HEK293 (cell line): ENCODE results near the gene CNPY2.

Experiments
- CTCF ChIA-PET: fragments of 350-600 bp; formaldehyde crosslinking; extraction: SDS; loops from one replicate; lab custom pipeline; 2021; ENCODE audit warnings: antibody characterized with exemption; lab: Yijun Ruan, JAX
- POLR2A ChIA-PET: fragments of 300-600 bp; formaldehyde crosslinking; extraction: SDS; loops from one replicate; lab custom pipeline; 2020; ENCODE audit warnings: antibody characterized with exemption, inconsistent platforms; lab: Yijun Ruan, JAX
- H3K27ac ChIP-seq: fragments of 200-500 bp; sonication (Bioruptor generic); 2 replicates; pipeline ENCODE4 v1.5.1; 2014; ENCODE audit warnings: low read depth, low read length, control low read depth, inconsistent platforms; ENCODE audit errors: extremely low read depth
- H3K36me3 ChIP-seq, 2 experiments: fragments of 200-500 bp in 1 of 2; sonication (Bioruptor generic) in 1 of 2; 1 replicate in 1 of 2; 2 replicates in 1 of 2; pipeline ENCODE4 v1.5.1; 2014 to 2017; ENCODE audit warnings: inconsistent platforms in 2 of 2, low read length in 2 of 2; ENCODE audit not compliant: control insufficient read depth in 2 of 2, insufficient read depth in 1 of 2
- H3K4me1 ChIP-seq: fragments of 200-500 bp; sonication (Bioruptor generic); 2 replicates; pipeline ENCODE4 v1.5.1; 2014; ENCODE audit warnings: mild to moderate bottlenecking, low read length, inconsistent platforms; ENCODE audit not compliant: control insufficient read depth, insufficient read depth
- H3K4me3 ChIP-seq: 2 replicates; pipeline ENCODE4 v1.5.1; 2011; ENCODE audit warnings: low read depth, mild to moderate bottlenecking, control low read depth, low read length, moderate library complexity
- H3K9me3 ChIP-seq: fragments of 200-500 bp; sonication (Bioruptor generic); 2 replicates; pipeline ENCODE4 v1.5.1; 2014; ENCODE audit warnings: low read depth, low read length, inconsistent platforms; ENCODE audit not compliant: control insufficient read depth, insufficient read depth
- BCL6B ChIP-seq: fragments of 450-650 bp; formaldehyde crosslinking; IDR thresholded peaks from 2 replicates; pipeline ENCODE4 v1.5.1; 2017; ENCODE audit warnings: missing biosample characterization, missing genetic modification characterization
- FEZF1 ChIP-seq: fragments of 450-650 bp; formaldehyde crosslinking; IDR thresholded peaks from 2 replicates; pipeline ENCODE4 v1.5.1; 2016; ENCODE audit warnings: missing biosample characterization, missing genetic modification characterization
- INSM2 ChIP-seq: fragments of 450-650 bp; formaldehyde crosslinking; IDR thresholded peaks from 2 replicates; pipeline ENCODE4 v1.5.1; 2016; ENCODE audit warnings: missing biosample characterization, missing genetic modification characterization
- KLF10 ChIP-seq: fragments of 450-650 bp; IDR thresholded peaks from 2 replicates; pipeline ENCODE4 v1.5.1; 2018; ENCODE audit warnings: missing biosample characterization, mild to moderate bottlenecking, missing genetic modification characterization
- MZF1 ChIP-seq: fragments of 450-650 bp; formaldehyde crosslinking; IDR thresholded peaks from 2 replicates; pipeline ENCODE4 v1.5.1; 2017; ENCODE audit warnings: missing biosample characterization, missing genetic modification characterization, borderline replicate concordance
- PRDM4 ChIP-seq: fragments of 450-650 bp; formaldehyde crosslinking; IDR thresholded peaks from 2 replicates; pipeline ENCODE4 v1.5.1; 2017; ENCODE audit warnings: missing biosample characterization, missing genetic modification characterization
- SP3 ChIP-seq: fragments of 450-650 bp; formaldehyde crosslinking; IDR thresholded peaks from 2 replicates; pipeline ENCODE4 v1.5.1; 2016; ENCODE audit warnings: missing biosample characterization, missing genetic modification characterization
- SP7 ChIP-seq: fragments of 450-650 bp; formaldehyde crosslinking; IDR thresholded peaks from 2 replicates; pipeline ENCODE4 v1.5.1; 2016; ENCODE audit warnings: missing biosample characterization, missing genetic modification characterization
- ZBTB10 ChIP-seq: fragments of 450-650 bp; formaldehyde crosslinking; IDR thresholded peaks from 2 replicates; pipeline ENCODE4 v1.5.1; 2016; ENCODE audit warnings: missing biosample characterization, missing genetic modification characterization
- ZNF140 ChIP-seq: fragments of 450-650 bp; formaldehyde crosslinking; IDR thresholded peaks from 2 replicates; pipeline ENCODE4 v1.5.1; 2016; ENCODE audit warnings: missing biosample characterization, missing genetic modification characterization
- ZNF174 ChIP-seq: fragments of 450-650 bp; formaldehyde crosslinking; IDR thresholded peaks from 2 replicates; pipeline ENCODE4 v1.5.0; 2017; ENCODE audit warnings: missing biosample characterization, mild to moderate bottlenecking, missing genetic modification characterization
- ZNF19 ChIP-seq: fragments of 450-650 bp; formaldehyde crosslinking; IDR thresholded peaks from 2 replicates; pipeline ENCODE4; 2016; ENCODE audit warnings: missing biosample characterization, missing genetic modification characterization, low read depth
- ZNF223 ChIP-seq: fragments of 450-650 bp; formaldehyde crosslinking; IDR thresholded peaks from 2 replicates; pipeline ENCODE4 v1.5.1; 2016; ENCODE audit warnings: missing biosample characterization, missing genetic modification characterization
- ZNF266 ChIP-seq: fragments of 450-650 bp; formaldehyde crosslinking; IDR thresholded peaks from 2 replicates; pipeline ENCODE4 v1.5.1; 2016; ENCODE audit warnings: missing biosample characterization, missing genetic modification characterization, low read depth
- ZNF274 ChIP-seq, 2 experiments: fragments of 200-500 bp in 1 of 2; fragments of 450-650 bp in 1 of 2; sonication (Bioruptor generic) in 1 of 2; formaldehyde crosslinking in 1 of 2; IDR thresholded peaks; 2 replicates each; pipeline versions ENCODE4 v1.5.1 to v1.6.1; 2014 to 2016; ENCODE audit warnings: borderline replicate concordance in 1 of 2, inconsistent platforms in 1 of 2, low read length in 1 of 2, missing biosample characterization in 1 of 2, missing genetic modification characterization in 1 of 2
- ZNF529 ChIP-seq: fragments of 450-650 bp; formaldehyde crosslinking; IDR thresholded peaks from 2 replicates; pipeline ENCODE4 v1.5.1; 2017; ENCODE audit warnings: missing genetic modification characterization, missing biosample characterization; ENCODE audit not compliant: insufficient replicate concordance
- ZNF530 ChIP-seq: fragments of 450-650 bp; formaldehyde crosslinking; IDR thresholded peaks from 2 replicates; pipeline ENCODE4 v1.5.1; 2016; ENCODE audit warnings: low read depth, missing biosample characterization, missing genetic modification characterization
- ZNF544 ChIP-seq: fragments of 450-650 bp; formaldehyde crosslinking; IDR thresholded peaks from 2 replicates; pipeline ENCODE4 v1.5.0; 2017; ENCODE audit warnings: missing biosample characterization, missing genetic modification characterization
- ZNF664 ChIP-seq: fragments of 450-650 bp; formaldehyde crosslinking; IDR thresholded peaks from 2 replicates; pipeline ENCODE4 v1.5.1; 2016; ENCODE audit warnings: missing biosample characterization, missing genetic modification characterization
- ZSCAN16 ChIP-seq: fragments of 450-650 bp; formaldehyde crosslinking; IDR thresholded peaks from 2 replicates; pipeline ENCODE4 v1.5.1; 2016; ENCODE audit warnings: missing biosample characterization, missing genetic modification characterization
- ZSCAN18 ChIP-seq: fragments of 450-650 bp; formaldehyde crosslinking; IDR thresholded peaks from 2 replicates; pipeline ENCODE4 v1.5.1; 2016; ENCODE audit warnings: missing biosample characterization, missing genetic modification characterization

The CNPY2 gene

GRCh38 chr12:56317675-56318074 lies 1.9 kb upstream of the CNPY2 start:
- ChIA-PET POLR2A (no interaction called here), CTCF (interaction anchor here (0.5 to 2.8 kb wide), 3 partner anchors 147 to 580 kb away, joined by 3 to 22 read pairs (median 3); no protein-coding TSS in a partner anchor)
- Histone ChIP-seq H3K4me1 (no peaks in the 10 kb centered on the region; the same call in 1 of the 2 replicates), H3K4me3 (no peak overlapping the region), H3K27ac (no peak overlapping the region), H3K36me3 (peaks cover 16 to 52% of the 10 kb centered on the region in 2 experiments), H3K9me3 (no peaks in the 10 kb centered on the region)
- no peak for TF ChIP-seq SP3 (tag by site-specific recombination)
- TF ChIP-seq ZSCAN16 (tag by site-specific recombination), result peak; percentile 74; the same call in 1 of the 2 replicates
- TF ChIP-seq BCL6B, result no peak

- H3K9me3 ChIP-seq, result no peaks in the 10 kb centered on the region
- peak overlapping the region; percentile 76 for H3K27ac ChIP-seq
- peaks cover 30 to 59% of the 10 kb centered on the region in 2 experiments for H3K36me3 ChIP-seq
- ChIA-PET CTCF (interaction anchor here (1.3 to 2.8 kb wide), 2 partner anchors 149 to 153 kb away, joined by 8 to 22 read pairs; partner anchors contain the start of gene SPRYD4), POLR2A (interaction anchor here (0.6 to 2.9 kb wide), 21 partner anchors 9 to 318 kb away, joined by 3 to 46 read pairs (median 5); partner anchors contain the start of genes GLS2, IL23A, PA2G4 and PAN2)
- H3K4me1 ChIP-seq, result no peaks in the 10 kb centered on the region; the same call in 1 of the 2 replicates
- TF ChIP-seq MZF1 (tag by site-specific recombination), result no peak
- no peak for TF ChIP-seq SP7 (tag by site-specific recombination)
- no peak for TF ChIP-seq ZNF266 (tag by site-specific recombination)
- TF ChIP-seq KLF10, result no peak
- no peak for TF ChIP-seq ZNF530 (tag by site-specific recombination)
- no peak for TF ChIP-seq ZNF19 (tag by site-specific recombination)
- H3K4me3 ChIP-seq, result peak overlapping the region; percentile 91
Measured at GRCh38 chr12:56315249-56315621, 553 bp downstream of the CNPY2 start.

GRCh38 chr12:56311003-56311402 lies 4.8 kb downstream of the CNPY2 start:
- Histone ChIP-seq H3K27ac (no peak overlapping the region), H3K4me1 (no peaks in the 10 kb centered on the region; the same call in 1 of the 2 replicates), H3K9me3 (no peaks in the 10 kb centered on the region), H3K36me3 (peaks cover 63 to 66% of the 10 kb centered on the region in 2 experiments), H3K4me3 (no peak overlapping the region)
- CTCF ChIA-PET, result interaction anchor here (0.6 to 1.0 kb wide), 3 partner anchors 11 to 187 kb away, joined by 3 read pairs; partner anchors contain the start of gene MYL6
- POLR2A ChIA-PET, result interaction anchor here (0.5 to 1.6 kb wide), 4 partner anchors 49 to 482 kb away, joined by 3 to 6 read pairs (median 4); partner anchors contain the start of genes RNF41, SMARCC2 and STAT2
- TF ChIP-seq FEZF1 (tag by site-specific recombination) (no peak), ZBTB10 (tag by site-specific recombination) (no peak), INSM2 (tag by site-specific recombination) (no peak), PRDM4 (tag by site-specific recombination) (no peak), ZNF140 (tag by site-specific recombination) (no peak), ZNF544 (tag by site-specific recombination) (no peak), ZNF664 (tag by site-specific recombination) (no peak), ZNF274 (IDR thresholded peaks at IDR 0.05; ENCODE audit: low read length) (no peak), ZNF274 (tag by site-specific recombination; IDR thresholded peaks at IDR 0.05; ENCODE audit: borderline replicate concordance) (no peak), ZNF174 (tag by site-specific recombination) (no peak), ZNF529 (tag by site-specific recombination) (no peak), ZNF223 (tag by site-specific recombination) (no peak), ZSCAN18 (tag by site-specific recombination) (no peak)
